ENCODE results near the gene SCGB1C1. TPM values are rescaled to one million over a fixed set of nuclear protein-coding genes. Genes with fewer than 3 reads are reported as not detected.
"Not testable (repeated sequence)": the region's sequence is repeated elsewhere in the genome, so short reads cannot be mapped to it uniquely, and the experiment has no call there.

Gene SCGB1C1
- total RNA-seq, 1 donor from 2014 or later, result not detected

- ATAC-seq, result peak; percentile 89
- intact Hi-C loops (cut with micrococcal nuclease), result no loop called here
- peak; percentile 88 for DNase-seq
Measured at GRCh38 chr11:235997-236773, 43.3 kb downstream of the SCGB1C1 start, which contains the start of gene SIRT3. TSS of gene SIRT3 (minus strand) at chr11:236342. CDS start at chr11:236328, 14 bp downstream.

- intact Hi-C loops (cut with micrococcal nuclease), result no loop called here
- DNase-seq (peak; percentile 93), ATAC-seq (peak; percentile 91)
Measured at GRCh38 chr11:236774-237767, 44.2 kb downstream of the SCGB1C1 start, which contains the start of gene PSMD13. TSS of gene PSMD13 (plus strand) at chr11:236976. CDS start at chr11:237050, 74 bp downstream.

GRCh38 chr11:238346-238745 lies 45.5 kb downstream of the SCGB1C1 start:
- ATAC-seq; DNase-seq; intact Hi-C loops (cut with micrococcal nuclease): not testable (repeated sequence)

- DNase-seq, result no peak
- intact Hi-C loops (cut with micrococcal nuclease), result no loop called here
- ATAC-seq, result no peak
Measured at GRCh38 chr11:240315-240714, 47.4 kb downstream of the SCGB1C1 start.

- peak; percentile 76 for ATAC-seq
- DNase-seq, result no peak
- intact Hi-C loops (cut with micrococcal nuclease), result no loop called here
Measured at GRCh38 chr11:241634-242033, 48.8 kb downstream of the SCGB1C1 start.

Other genes with a start within 250 kb of the SCGB1C1 start
- 24.0 TPM for gene BET1L, start 14.3 kb downstream of the SCGB1C1 start, total RNA-seq
- 60.3 TPM for gene RIC8A, start 14.6 kb downstream of the SCGB1C1 start, total RNA-seq
- gene SIRT3, start 43.3 kb downstream of the SCGB1C1 start, total RNA-seq, result 41.4 TPM
- gene PSMD13, start 43.9 kb downstream of the SCGB1C1 start, total RNA-seq, result 92.3 TPM
- gene NLRP6, start 85.3 kb downstream of the SCGB1C1 start, total RNA-seq, result 0.32 TPM
- gene PGGHG, start 96.0 kb downstream of the SCGB1C1 start, total RNA-seq, result 7.2 TPM
- not detected for gene IFITM5, start 106.4 kb downstream of the SCGB1C1 start, total RNA-seq
- gene IFITM2, start 114.7 kb downstream of the SCGB1C1 start, total RNA-seq, result 200 TPM
- 101 TPM for gene IFITM1, start 121.0 kb downstream of the SCGB1C1 start, total RNA-seq
- 259 TPM for gene IFITM3, start 127.8 kb downstream of the SCGB1C1 start, total RNA-seq
- 0.50 TPM for gene B4GALNT4, start 176.4 kb downstream of the SCGB1C1 start, total RNA-seq
- 0.84 TPM for gene PKP3, start 201.1 kb downstream of the SCGB1C1 start, total RNA-seq
- 47.5 TPM for gene SIGIRR, start 221.9 kb downstream of the SCGB1C1 start, total RNA-seq
- 1.3 TPM for gene ANO9, start 248.9 kb downstream of the SCGB1C1 start, total RNA-seq